MG63 (cell line): ENCODE measurements around the gene DNAH8. TPM values are rescaled to one million over a fixed set of nuclear protein-coding genes. Genes with fewer than 3 reads are reported as not detected.

Experiments used
- DNase-seq: peaks from one replicate; pipeline ENCODE4 v3.0.0-alpha.2; 2020
- H3K27me3 ChIP-seq: fragments of 250-450 bp; sonication (Bioruptor Pico); 2 replicates; pipeline ENCODE4 v1.5.1; 2020; ENCODE audit warnings: mild to moderate bottlenecking, moderate library complexity
- H3K36me3 ChIP-seq: fragments of 250-450 bp; sonication (Bioruptor Pico); 2 replicates; pipeline ENCODE4 v1.5.1; 2020; ENCODE audit warnings: mild to moderate bottlenecking, moderate library complexity
- H3K4me3 ChIP-seq: fragments of 250-450 bp; sonication (Bioruptor Pico); 2 replicates; pipeline ENCODE4 v1.5.1; 2020; ENCODE audit warnings: mild to moderate bottlenecking, moderate library complexity
- H3K9me3 ChIP-seq: fragments of 250-450 bp; sonication (Bioruptor Pico); 2 replicates; pipeline ENCODE4 v1.5.1; 2020; ENCODE audit warnings: mild to moderate bottlenecking, moderate library complexity
- total RNA-seq: library from RNA; depleted of rRNA; stranded (reverse); fragments of >200 nt; shearing (Covaris generic); gene quantifications from 2 replicates; pipeline ENCODE4 v1.2.3, GENCODE V29; 2014; ENCODE audit warnings: low replicate concordance; rRNA removed

DNAH8 gene
- total RNA-seq, 1 experiment from 2014 or later: 1.2 TPM

DNA sequence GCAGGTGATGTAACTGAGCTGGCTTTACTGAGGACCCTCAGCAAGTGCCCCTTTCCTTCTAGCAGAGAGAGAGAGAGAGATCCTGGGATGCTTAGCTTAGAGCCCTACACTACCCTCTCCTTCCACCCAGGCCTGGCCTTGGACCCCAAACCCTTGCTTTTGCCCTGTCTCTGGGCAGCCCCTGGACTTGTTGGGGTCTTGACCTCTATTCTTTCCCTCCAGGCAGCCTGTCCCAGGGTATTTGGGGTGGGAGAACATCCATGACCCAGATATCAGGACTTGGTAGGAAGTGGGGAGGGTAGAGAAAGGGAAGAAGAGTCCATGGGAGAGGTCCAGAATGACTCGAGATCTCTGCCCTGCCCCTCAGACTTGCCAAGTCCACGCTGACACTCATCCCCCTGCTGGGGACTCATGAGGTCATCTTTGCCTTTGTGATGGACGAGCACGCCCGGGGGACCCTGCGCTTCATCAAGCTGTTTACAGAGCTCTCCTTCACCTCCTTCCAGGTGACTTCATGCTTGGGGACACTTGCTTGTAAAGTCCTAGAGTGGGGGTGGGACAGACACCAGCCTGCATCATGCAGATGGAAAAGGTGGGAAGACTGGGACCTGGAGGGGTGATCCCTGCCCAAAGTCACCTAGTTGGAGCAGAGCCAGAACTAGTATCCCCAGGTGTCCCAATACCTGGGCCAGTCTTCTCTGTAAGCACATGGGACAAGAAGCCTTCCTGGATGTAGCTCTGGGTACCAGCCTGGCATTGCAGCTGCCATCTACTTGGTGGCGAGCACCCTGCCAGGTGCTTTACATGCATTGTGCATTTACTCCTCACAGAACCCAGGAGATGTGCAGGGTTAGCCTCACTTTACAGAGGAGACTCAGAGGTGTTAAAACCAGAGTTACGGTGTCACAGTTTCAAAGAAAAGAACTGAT lies 364.4 kb downstream of the DNAH8 start:
- H3K36me3 ChIP-seq: no peaks in the 10 kb centered on the region
- no peaks in the 10 kb centered on the region for H3K27me3 ChIP-seq
- no peaks in the 10 kb centered on the region for H3K9me3 ChIP-seq
- DNase-seq: no peak
- H3K4me3 ChIP-seq: no peak overlapping the region

Other genes starting within 250 kb of the DNAH8 start
- gene BTBD9, start 75.4 kb upstream of the DNAH8 start, total RNA-seq: 4.5 and 14.2 TPM in 2 replicates
- 1,483 and 2,250 TPM in 2 replicates for gene GLO1, start 12.2 kb upstream of the DNAH8 start, total RNA-seq